GM11168 (cell line): ENCODE measurements around the gene DGCR6L.
"Not testable (repeated sequence)": the region's sequence is repeated elsewhere in the genome, so short reads cannot be mapped to it uniquely, and the experiment has no call there.

Experiments used
- in situ Hi-C: fragments of 300-500 bp; cut with MboI; formaldehyde crosslinking; loops from one replicate; pipeline ENCODE4 v1.12.0; 2022; ENCODE audit warnings: low sequenced_read_pairs; ENCODE audit not compliant: unreplicated experiment

The DGCR6L gene

DNA sequence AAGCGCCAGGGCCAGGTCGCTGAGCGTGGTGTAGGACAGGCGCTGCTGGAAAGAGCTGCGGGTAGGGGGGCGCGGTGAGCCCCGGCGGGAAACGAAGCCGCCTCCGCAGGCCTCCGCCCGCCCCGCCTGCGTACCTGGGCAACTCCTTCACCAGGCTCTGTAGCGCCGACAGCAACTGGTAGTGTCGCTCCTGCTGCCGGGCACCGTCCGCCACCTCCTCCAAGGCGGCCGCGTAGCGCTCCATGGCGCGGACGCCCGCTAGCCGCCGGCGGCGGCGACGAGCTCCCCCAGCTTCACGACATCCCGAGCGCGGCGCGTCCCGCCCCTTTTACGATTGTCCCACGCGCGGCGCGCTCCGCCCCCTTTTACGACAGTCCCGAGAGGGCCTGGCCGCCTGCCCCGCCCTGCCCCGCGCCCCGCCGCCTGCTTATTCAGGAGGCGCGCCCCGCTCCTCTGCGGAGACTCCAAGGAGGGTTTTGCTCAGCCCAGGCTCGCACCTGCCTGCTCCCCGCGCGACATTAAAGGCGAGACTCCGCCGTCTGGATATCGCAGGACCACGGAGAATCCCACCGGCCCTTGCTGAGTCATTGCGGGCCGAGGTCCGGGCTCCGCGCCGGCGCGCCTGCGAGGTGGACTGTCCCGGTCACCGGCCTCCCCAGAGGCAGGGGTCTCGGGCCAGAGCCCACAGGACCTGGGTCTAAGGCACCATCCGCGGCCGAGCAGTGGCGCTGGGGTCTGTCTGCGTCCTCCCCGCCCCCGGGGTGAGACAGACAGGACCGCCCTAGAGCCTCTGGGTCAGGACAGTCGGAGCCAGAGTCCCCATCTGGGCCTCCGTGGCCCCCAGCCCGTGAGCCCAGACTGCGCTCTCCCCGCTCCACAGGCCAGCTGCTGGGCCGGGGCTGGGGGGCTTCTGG lies at the start of gene DGCR6L:
Gene DGCR6L (minus strand): TSS at position 316 of the 914 bp plus-strand sequence. CDS start 72 bp downstream, at position 244.
- in situ Hi-C loops, result loop anchor here (25.0 kb wide), 1 partner anchor 1408 kb away; the partner anchor contains the start of gene DGCR6

DNA sequence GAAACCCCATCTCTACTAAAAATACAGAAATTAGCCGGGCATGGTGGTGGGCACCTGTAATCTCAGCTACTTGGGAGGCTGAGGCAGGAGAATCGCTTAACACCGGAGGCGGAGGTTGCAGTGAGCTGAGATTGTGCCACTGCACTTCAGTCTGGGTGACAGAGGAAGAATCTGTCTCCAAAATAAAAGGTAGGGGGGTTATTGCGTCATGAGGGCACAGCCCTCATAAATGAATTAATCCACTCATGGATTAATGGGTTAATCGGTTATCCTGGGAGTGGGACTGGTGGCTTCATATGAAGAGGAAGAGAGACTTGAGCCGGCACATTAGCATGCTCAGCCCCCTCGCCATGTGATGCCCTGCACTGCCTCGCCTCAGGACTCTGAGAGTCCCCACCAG lies 49.0 kb upstream of the DGCR6L start:
- in situ Hi-C loops, result not testable (repeated sequence)

DNA sequence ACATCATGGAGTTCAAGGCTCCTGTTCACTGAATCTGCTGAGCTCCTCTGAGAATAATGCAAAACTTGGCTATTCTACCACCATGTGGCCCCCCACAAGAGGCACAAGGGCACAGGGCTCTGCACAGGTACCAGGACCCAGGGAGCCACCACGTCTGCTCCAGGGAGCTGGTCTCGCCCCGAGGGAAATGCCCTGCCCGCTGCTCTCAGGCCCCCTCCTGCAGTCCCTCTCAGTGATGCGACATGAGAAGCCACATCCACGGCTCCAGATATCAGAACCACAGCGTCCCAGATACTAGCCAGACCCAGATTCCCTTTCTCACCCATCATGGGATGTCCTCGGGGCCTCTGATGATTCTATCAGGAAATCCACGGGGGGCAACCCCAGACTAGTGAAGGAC lies 47.0 kb upstream of the DGCR6L start:
- in situ Hi-C loops, result not testable (repeated sequence)

DNA sequence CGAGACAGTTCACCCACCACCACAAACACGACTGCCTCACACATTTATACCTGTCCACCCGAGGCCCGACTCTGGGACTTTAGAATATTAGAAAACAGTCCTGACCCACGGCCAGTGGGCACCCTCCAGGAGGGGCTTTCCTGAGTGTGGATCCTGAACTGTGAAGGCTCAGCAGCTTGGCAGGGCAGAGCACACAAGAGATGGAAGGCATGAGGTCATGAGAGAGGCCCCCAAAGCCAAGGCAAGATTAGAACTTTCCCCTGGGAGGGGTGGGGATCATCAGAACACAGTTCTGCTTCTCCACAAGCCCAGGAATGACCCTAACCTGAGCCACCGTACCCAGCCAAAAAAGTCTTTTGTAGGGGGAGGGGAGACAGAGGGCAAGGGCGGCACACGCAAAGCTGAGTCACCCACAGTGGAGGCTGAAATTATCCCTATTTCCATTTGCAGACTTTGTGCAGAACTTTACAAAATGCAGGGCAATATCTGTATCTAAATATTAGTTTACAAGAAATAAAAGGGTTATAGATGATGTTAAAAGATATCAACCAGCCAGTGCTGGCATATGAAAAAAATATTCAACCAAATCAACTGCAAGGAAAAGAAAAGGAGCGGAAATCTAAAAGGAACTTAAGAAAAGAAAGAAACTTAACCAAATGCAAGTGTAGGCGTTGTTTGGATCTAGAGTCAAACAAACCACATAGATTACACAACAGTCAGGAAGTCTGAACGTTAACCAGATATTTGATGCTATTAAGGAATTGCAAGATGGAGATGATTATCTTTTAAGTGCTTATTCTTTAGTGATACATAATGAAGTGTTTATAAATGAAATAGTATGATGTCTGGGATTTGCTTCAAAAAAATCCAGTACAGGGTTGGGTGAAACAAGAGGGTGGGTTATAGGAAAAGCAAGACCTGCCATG lies 44.7 kb upstream of the DGCR6L start:
- in situ Hi-C loops, result not testable (repeated sequence)

DNA sequence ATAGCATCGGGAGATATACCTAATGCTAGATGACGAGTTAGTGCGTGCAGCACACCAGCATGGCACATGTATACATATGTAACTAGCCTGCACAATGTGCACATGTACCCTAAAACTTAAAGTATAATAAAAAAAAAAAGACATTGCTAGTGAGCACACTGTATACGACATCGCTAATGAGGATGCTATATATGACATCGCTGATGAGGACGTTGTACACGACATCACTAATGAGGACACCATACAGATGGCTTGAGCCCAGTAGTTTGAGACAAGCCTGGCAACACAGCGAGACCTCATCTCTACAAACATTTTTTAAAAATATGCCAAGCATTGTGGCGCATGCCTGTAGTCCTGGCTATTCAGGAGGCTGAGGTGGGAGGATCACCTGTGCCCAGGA lies 42.5 kb upstream of the DGCR6L start:
- in situ Hi-C loops, result not testable (repeated sequence)

DNA sequence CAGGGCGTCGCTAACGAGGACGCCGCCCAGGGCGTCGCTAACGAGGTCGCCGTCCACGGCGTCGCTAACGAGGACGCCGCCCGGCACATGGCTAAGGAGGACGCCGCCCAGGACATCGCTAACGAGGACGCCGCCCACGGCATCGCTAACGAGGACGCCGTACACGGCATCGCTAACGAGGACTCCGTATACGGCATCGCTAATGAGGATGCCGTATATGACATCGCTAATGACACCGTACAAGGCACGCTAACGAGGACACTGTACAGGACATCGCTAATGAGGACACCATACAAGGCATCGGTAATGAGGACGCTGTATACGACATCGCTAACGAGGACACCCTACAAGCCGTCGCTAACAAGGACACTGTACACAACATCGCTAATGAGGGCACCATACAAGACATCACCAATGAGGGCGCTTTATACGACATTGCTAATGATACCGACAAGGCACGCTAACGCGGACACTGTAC lies 41.9 kb upstream of the DGCR6L start:
- in situ Hi-C loops, result not testable (repeated sequence)

DNA sequence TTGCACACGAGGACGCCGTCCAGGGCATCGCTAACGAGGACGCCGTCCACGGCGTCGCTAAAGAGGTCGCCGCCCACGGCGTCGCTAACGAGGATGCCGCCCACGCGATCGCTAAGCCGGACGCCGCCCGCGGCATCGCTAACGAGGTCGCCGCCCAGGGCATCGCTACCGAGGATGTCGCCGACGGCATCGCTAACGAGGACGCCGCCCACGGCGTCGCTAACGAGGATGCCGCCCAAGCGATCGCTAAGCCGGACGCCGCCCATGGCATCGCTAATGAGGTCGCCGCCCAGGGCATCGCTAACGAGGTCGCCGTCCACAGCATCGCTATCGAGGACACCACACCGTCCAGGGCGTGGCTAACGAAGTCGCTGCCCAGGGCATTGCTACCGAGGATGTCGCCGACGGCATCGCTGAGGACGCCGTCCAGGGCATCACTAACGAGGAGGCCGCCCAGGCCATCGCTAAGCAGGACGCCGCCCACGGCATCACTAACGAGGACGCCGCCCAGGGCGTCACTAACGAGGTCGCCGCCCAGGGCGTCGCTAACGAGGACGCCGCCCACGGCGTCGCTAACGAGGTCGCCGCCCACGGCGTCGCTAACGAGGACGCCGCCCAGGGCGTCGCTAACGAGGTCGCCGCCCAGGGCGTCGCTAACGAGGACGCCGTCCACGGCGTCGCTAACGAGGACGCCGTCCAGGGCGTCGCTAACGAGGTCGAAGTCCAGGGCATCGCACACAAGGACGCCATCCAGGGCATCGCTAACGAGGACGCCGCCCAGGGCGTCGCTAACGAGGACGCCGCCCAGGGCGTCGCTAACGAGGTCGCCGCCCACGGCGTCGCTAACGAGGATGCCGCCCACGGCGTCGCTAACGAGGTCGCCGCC lies 41.2 kb upstream of the DGCR6L start:
- in situ Hi-C loops, result not testable (repeated sequence)

DNA sequence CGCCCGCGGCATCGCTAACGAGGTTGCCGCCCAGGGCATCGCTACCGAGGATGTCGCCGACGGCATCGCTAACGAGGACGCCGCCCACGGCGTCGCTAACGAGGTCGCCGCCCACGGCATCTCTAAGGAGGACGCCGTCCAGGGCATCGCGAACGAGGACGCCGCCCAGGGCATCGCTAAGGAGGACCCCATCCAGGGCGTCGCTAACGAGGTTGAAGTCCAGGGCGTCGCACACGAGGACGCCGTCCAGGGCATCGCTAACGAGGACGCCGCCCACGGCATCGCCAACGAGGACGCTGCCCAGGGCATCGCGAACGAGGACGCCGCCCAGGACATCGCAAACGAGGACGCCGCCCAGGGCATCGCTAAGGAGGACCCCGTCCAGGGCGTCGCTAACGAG lies 40.4 kb upstream of the DGCR6L start:
- in situ Hi-C loops, result not testable (repeated sequence)

DNA sequence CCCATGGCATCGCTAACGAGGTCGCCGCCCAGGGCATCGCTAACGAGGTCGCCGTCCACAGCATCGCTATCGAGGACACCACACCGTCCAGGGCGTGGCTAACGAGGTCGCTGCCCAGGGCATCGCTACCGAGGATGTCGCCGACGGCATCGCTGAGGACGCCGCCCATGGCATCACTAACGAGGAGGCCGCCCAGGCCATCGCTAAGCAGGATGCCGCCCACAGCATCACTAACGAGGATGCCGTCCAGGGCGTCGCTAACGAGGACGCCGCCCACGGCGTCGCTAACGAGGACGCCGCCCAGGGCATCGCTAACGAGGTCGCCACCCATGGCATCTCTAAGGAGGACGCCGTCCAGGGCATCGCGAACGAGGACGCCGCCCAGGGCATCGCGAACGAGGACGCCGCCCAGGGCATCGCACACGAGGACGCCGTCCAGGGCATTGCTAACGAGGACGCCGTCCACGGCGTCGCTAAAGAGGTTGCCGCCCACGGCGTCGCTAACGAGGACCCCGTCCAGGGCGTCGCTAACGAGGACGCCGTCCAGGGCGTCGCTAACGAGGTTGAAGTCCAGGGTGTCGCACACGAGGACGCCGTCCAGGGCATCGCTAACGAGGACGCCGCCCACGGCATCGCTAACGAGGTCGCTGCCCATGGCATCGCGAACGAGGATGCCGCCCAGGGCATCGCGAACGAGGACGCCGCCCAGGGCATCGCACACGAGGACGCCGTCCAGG lies 38.8 kb upstream of the DGCR6L start:
- in situ Hi-C loops, result not testable (repeated sequence)

DNA sequence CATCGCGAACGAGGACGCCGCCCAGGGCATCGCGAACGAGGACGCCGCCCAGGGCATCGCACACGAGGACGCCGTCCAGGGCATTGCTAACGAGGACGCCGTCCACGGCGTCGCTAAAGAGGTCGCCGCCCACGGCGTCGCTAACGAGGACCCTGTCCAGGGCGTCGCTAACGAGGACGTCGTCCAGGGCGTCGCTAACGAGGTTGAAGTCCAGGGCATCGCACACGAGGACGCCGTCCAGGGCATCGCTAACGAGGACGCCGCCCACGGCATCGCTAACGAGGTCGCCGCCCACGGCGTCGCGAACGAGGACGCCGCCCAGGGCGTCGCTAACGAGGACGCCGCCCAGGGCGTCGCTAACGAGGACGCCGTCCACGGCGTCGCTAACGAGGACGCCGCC lies 38.1 kb upstream of the DGCR6L start:
- in situ Hi-C loops, result not testable (repeated sequence)

DNA sequence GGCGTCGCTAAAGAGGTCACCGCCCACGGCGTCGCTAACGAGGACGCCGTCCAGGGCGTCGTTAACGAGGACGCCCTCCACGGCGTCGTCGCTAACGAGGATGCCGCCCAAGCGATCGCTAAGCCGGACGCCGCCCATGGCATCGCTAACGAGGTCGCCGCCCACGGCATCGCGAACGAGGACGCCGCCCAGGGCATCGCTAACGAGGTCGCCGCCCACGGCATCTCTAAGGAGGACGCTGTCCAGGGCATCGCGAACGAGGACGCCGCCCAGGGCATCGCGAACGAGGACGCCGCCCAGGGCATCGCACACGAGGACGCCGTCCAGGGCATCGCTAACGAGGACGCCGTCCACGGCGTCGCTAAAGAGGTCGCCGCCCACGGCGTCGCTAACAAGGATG lies 37.0 kb upstream of the DGCR6L start:
- in situ Hi-C loops, result not testable (repeated sequence)

DNA sequence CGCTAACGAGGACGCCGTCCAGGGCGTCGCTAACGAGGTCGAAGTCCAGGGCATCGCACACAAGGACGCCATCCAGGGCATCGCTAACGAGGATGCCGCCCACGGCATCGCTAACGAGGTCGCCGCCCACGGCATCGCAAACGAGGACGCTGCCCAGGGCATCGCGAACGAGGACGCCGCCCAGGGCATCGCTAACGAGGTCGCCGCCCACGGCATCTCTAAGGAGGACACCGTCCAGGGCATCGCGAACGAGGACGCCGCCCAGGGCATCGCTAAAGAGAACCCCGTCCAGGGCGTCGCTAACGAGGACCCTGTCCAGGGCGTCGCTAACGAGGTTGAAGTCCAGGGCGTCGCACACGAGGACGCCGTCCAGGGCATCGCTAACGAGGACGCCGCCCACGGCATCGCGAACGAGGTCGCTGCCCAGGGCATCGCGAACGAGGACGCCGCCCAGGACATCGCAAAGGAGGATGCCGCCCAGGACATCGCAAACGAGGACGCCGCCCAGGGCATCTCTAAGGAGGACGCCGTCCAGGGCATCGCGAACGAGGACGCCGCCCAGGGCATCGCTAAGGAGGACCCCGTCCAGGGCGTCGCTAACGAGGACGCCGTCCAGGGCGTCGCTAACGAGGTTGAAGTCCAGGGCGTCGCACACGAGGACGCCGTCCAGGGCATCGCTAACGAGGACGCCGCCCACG lies 36.2 kb upstream of the DGCR6L start:
- in situ Hi-C loops, result not testable (repeated sequence)

DNA sequence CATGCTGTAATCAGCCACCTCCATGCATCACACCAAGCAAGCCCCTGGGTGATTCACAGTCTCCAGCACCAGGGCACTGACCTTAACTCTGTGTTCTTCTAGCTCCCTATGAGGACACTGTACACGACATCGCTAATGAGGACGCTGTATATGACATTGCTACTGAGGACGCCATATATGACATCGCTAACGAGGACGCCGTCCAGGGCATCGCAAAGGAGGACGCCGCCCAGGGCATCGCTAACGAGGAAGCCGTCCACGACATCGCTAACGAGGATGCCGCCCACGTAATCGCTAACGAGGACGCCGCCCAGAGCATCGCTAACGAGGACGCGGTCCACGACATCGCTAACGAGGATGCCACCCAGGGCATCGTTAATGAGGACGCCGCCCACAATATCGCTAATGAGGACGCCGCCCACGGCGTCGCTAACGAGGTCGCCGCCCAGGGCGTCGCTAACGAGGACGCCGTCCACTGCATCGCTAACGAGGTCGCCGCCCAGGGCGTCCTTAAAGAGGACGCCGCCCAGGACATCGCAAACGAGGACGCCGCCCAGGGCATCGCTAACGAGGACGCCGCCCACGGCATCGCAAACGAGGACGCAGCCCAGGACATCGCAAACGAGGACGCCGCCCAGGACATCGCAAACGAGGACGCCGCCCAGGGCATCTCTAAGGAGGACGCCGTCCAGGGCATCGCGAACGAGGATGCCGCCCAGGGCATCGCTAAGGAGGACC lies 34.5 kb upstream of the DGCR6L start:
- in situ Hi-C loops, result no loop called here

DNA sequence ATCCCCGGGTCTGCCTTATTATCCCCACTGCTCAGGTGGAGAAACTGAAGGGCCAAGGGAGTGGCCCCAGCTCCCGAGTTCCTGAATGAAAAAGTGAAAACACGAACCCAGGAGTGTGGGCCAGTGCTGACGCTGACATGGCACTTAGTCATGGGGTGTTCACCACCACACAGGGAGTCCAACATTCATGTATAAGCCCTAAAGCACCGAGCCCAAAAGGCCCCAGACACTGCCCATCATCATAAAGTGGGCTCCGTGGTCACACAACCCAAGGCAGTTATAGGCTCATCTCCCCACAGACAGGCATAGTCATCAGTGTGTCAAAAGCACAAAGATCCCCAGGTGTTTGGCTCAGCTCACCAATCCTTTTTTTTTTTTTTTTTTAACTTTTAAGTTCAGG lies 32.7 kb upstream of the DGCR6L start:
- in situ Hi-C loops, result not testable (repeated sequence)

DNA sequence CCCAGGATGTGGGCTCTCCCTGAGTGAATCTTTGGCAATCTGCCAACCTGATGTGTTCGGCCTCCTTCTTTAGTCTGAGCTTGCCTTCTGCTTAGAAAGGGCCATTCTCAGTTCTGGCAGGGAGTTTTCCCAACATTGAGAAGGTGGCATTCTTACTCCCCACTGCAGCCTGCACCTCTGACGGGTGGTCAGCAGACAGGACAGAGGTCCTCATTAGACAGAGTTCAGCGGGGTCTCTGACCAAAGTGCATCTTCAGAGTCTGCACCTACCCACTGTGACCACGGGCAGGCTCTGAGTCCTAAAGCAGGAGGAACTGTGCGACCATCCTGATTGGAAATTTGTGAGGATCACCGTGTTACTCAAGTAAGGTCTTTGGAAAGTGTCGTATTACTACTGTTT lies 26.7 kb upstream of the DGCR6L start:
- in situ Hi-C loops, result loop anchor here (25.0 kb wide), 1 partner anchor 991 kb away; no protein-coding TSS in a partner anchor

DNA sequence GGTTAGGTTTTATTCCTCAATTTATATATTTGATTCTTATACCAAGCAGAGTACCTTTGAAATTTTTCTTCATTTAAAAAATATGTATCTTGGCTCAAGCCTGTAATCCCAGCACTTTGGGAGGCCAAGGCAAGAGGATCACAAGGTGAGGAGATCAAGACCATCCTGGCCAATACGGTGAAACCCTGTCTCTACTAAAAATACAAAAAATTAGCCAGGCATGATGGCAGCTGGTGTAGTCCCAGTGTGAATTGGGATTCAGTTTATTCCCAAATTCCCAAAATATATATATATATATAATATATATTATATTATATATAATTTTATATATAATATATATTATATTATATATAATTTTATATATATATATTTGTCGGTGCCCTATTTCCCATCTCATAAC lies 18.4 kb upstream of the DGCR6L start:
- in situ Hi-C loops, result loop anchor here (25.0 kb wide), 1 partner anchor 999 kb away; no protein-coding TSS in a partner anchor

DNA sequence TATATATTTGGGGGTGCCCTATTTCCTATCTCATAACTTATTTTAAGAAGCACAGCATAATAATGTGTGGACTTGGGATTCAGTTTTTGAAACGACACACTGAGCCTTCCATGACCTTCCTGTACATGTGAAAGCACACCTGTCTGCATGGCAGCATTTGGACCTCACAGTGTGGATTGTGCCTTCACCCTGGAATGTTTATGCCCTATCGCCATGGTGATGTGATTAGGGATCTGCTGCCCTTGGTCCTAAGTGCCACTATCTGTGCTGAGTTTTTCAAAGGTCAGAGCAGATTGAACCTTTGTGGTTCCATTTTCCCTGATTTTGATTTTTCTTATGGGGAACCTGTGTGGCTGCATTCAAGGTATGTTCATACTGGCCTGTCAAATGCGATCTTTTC lies 17.9 kb upstream of the DGCR6L start:
- in situ Hi-C loops, result loop anchor here (25.0 kb wide), 1 partner anchor 999 kb away; no protein-coding TSS in a partner anchor

DNA sequence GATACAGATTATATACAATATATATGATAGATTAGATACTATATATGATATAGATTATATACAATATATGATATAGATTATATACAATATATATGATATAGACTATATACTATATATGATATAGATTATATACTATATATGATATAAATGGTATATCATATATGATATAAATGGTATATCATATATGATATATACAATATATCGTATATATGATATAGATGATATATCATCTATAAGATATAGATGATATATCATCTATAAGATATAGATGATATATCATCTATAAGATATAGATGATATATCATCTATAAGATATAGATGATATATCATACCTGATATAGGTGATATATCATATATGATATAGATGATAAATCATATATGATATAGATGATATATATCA lies 16.7 kb upstream of the DGCR6L start:
- in situ Hi-C loops, result loop anchor here (25.0 kb wide), 1 partner anchor 1001 kb away; no protein-coding TSS in a partner anchor
